H1 (cell line): ENCODE results near the gene KCNK7. TPM values are rescaled to one million over a fixed set of nuclear protein-coding genes. Genes with fewer than 3 reads are reported as not detected.

Experiments used
- CBX5 ChIP-seq: fragments of 300-800, 300-1000 bp; sonication (generic); IDR thresholded peaks from 2 replicates; pipeline ENCODE4 v1.7.1; 2016; ENCODE audit warnings: antibody characterized with exemption, low read length, low read depth
- CHD7 ChIP-seq: fragments of 300-600 bp; sonication (generic); IDR thresholded peaks from 2 replicates; pipeline ENCODE4 v1.7.1; 2012; ENCODE audit warnings: low read length, moderate library complexity, mild to moderate bottlenecking, inconsistent platforms; ENCODE audit not compliant: insufficient replicate concordance
- EP300 ChIP-seq, 2 experiments: IDR thresholded peaks; 1 replicate in 1 of 2; 2 replicates in 1 of 2; pipeline ENCODE4 v1.6.1; 2011 to 2012; ENCODE audit warnings: low read depth in 2 of 2, low read length in 2 of 2, mild to moderate bottlenecking in 2 of 2, borderline replicate concordance in 1 of 2, inconsistent platforms in 1 of 2, moderate library complexity in 1 of 2
- JUND ChIP-seq: IDR thresholded peaks from 2 replicates; pipeline ENCODE4 v1.6.1; 2011; ENCODE audit warnings: mild to moderate bottlenecking, improper control_type of control experiment, low read length
- MAFK ChIP-seq: IDR thresholded peaks from 2 replicates; pipeline ENCODE4 v1.6.1; 2012; ENCODE audit warnings: low read depth, mild to moderate bottlenecking, improper control_type of control experiment, low read length
- PHF8 ChIP-seq: fragments of 200-600 bp; sonication (generic); conservative IDR thresholded peaks from 2 replicates; pipeline ENCODE4 v1.7.1; 2012; ENCODE audit warnings: low read depth, mild to moderate bottlenecking, inconsistent platforms, low read length, moderate library complexity
- RAD21 ChIP-seq, 2 experiments: IDR thresholded peaks in 1 of 2; conservative IDR thresholded peaks in 1 of 2; 2 replicates each; pipeline ENCODE4 v1.6.1; 2011; ENCODE audit warnings: low read depth in 2 of 2, low read length in 2 of 2, improper control_type of control experiment in 1 of 2, inconsistent platforms in 1 of 2, mild to moderate bottlenecking in 1 of 2, moderate library complexity in 1 of 2
- SUZ12 ChIP-seq: fragments of 200-600 bp; sonication (generic); IDR thresholded peaks from 2 replicates; pipeline ENCODE4 v1.6.1; 2012; ENCODE audit warnings: mild to moderate bottlenecking, inconsistent platforms, low read length, moderate library complexity, mixed read lengths
- ZNF274 ChIP-seq: IDR thresholded peaks from 2 replicates; pipeline ENCODE4 v1.7.0; 2012; ENCODE audit warnings: low read length, borderline replicate concordance; ENCODE audit errors: extremely low read depth
- polyA plus RNA-seq, 7 experiments: library from polyadenylated mRNA; depleted of rRNA in 3 of 7; stranded (reverse) in 5 of 7; unstranded in 2 of 7; fragments of >200 nt in 5 of 7; fragments of 200-250 nt in 2 of 7; gene quantifications; 1 replicate in 5 of 7; 2 replicates in 1 of 7; 4 replicates in 1 of 7; pipeline versions ENCODE4 v1.2.1 to v1.2.3, GENCODE V29; 2011 to 2013; ENCODE audit warnings: missing spikeins in 2 of 7, mixed read lengths in 2 of 7
- total RNA-seq: library from RNA; stranded (reverse); fragmentation: NEBNext Ultra II Directional; extraction: Animal tissue kit (Norgen Biotek cat#: 25700); gene quantifications from 2 replicates; pipeline ENCODE4 v1.2.1, GENCODE V29; 2021

The KCNK7 gene
- total and polyA plus RNA-seq, 2 of the 8 experiments (the other 6 are each of a cell fraction or from before 2014, with no cell fraction given), result 0.74 to 1.0 TPM

DNA sequence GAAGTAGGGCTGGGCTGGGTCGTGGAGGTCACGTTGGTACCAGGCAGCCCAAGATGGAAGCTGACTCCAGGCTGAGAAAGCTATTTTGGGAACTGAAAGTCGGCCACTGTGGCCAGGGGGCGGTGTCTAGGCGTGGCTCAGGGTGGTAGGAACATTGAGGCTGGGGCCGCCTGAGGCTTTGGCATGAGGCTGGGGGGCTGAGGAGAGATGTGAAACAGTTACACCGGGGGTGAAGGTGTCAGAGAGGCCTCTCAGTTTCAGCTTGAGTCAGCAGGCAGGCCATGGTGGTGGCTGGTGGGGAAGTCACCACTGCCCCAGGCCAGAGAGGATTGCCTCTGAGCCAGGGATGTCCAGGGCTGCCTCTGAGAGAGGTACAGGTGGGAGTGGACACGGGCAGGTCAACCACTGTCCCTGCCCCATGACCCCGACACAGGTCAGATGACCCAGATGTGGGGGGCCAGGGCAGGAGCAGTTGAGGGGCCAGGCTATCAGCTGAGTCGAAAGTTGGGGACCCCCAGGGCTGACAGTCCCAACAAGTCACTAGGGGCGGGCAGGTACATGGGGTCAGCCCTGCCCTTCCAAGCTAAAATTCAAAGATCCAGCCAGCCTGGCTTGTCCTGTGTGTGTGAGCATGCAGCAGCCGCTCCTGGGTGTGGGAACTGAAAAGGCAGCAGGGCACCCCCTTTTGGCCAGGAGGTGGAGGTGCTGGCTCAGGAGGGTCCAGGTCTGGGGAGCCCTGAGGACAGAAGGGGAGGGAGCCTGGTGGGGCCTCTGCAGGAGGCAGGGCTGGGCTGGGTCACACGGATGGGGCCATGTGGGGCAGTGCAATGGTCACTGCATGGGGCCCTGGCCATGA lies 7.2 kb downstream of the KCNK7 start (continued):
- no peak for TF ChIP-seq CHD7
- TF ChIP-seq RAD21 (IDR thresholded peaks at IDR 0.05 in 1 of 2, conservative IDR thresholded peaks at IDR 0.05 in 1 of 2; ENCODE audit: low read depth in 2 of 2, low read length in 2 of 2), result peak; percentile 58 to 71
- TF ChIP-seq SUZ12, result 0 out of 2 replicates have a peak, but pooled peaks have one; percentile 0
- TF ChIP-seq ZNF274, result no peak
- TF ChIP-seq MAFK, result no peak
- no peak for TF ChIP-seq CBX5
- no peak for TF ChIP-seq EP300 (IDR thresholded peaks at IDR 0.05; ENCODE audit: borderline replicate concordance in 1 of 2, low read depth in 2 of 2, low read length in 2 of 2)
- TF ChIP-seq JUND, result no peak
- TF ChIP-seq PHF8, result no peak
